ENCODE data around the gene TBC1D5.

DNA sequence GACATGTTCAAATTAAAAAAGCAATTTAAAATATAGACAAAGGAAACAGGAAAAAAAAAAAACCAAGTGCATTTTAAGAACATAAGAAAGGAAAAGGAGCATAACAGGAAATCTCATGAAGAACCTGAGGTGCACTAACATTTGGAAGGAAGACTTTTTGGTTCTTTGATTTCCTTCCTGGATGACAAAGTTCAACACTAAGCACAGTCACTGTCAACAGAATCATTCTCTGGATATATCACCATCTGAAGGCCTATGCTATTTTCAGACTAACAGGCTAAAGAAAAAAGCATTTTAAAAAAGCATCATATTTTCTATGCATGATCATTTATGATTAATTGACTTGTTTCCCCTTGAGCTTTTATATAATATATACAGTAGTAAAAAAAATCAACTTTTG is 508.0 kb downstream of the TBC1D5 start:
- TF ChIP-seq, protein P1, sequence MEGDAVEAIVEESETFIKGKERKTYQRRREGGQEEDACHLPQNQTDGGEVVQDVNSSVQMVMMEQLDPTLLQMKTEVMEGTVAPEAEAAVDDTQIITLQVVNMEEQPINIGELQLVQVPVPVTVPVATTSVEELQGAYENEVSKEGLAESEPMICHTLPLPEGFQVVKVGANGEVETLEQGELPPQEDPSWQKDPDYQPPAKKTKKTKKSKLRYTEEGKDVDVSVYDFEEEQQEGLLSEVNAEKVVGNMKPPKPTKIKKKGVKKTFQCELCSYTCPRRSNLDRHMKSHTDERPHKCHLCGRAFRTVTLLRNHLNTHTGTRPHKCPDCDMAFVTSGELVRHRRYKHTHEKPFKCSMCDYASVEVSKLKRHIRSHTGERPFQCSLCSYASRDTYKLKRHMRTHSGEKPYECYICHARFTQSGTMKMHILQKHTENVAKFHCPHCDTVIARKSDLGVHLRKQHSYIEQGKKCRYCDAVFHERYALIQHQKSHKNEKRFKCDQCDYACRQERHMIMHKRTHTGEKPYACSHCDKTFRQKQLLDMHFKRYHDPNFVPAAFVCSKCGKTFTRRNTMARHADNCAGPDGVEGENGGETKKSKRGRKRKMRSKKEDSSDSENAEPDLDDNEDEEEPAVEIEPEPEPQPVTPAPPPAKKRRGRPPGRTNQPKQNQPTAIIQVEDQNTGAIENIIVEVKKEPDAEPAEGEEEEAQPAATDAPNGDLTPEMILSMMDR (IDR thresholded peaks at IDR 0.05): no peak
- TF ChIP-seq EP300 (IDR thresholded peaks at IDR 0.05) (no peak), POLR2AphosphoS5 (IDR thresholded peaks at IDR 0.05) (no peak), POLR2A (IDR thresholded peaks at IDR 0.05) (no peak)

Data from sigmoid colon (tissue), 4 donors.